Large intestine (tissue), 3 donors: ENCODE measurements around the gene PCBP3. TPM values are rescaled to one million over a fixed set of nuclear protein-coding genes. Genes with fewer than 3 reads are reported as not detected.
"Not testable (repeated sequence)": the region's sequence is repeated elsewhere in the genome, so short reads cannot be mapped to it uniquely, and the experiment has no call there.

Experiments used
- DNase-seq, 2 donors: peaks; one replicate each; pipeline versions ENCODE4 v3.0.0 to v3.0.0-alpha.2; 2013
- H3K27ac ChIP-seq: one replicate; pipeline ENCODE4 v1.5.1; 2013; ENCODE audit warnings: low read length
- H3K27me3 ChIP-seq: 2 replicates; pipeline ENCODE4 v1.6.1; 2013; ENCODE audit warnings: low read length; ENCODE audit not compliant: control insufficient read depth, insufficient read depth
- H3K36me3 ChIP-seq: 2 replicates; pipeline ENCODE4 v1.6.1; 2013; ENCODE audit warnings: low read length; ENCODE audit not compliant: control insufficient read depth, insufficient read depth
- H3K4me1 ChIP-seq: one replicate; pipeline ENCODE4 v1.6.1; 2013; ENCODE audit warnings: low read length; ENCODE audit not compliant: control insufficient read depth, insufficient read depth
- H3K4me3 ChIP-seq: one replicate; pipeline ENCODE4 v1.5.1; 2013; ENCODE audit warnings: low read length
- H3K9me3 ChIP-seq: one replicate; pipeline ENCODE4 v1.6.1; 2013; ENCODE audit warnings: mild to moderate bottlenecking, low read depth, low read length, moderate library complexity; ENCODE audit not compliant: control insufficient read depth
- WGBS: methylation state at CpG from one replicate; pipeline ENCODE4 v1.1.5; 2013; ENCODE audit warnings: low lambda C conversion rate; ENCODE audit not compliant: insufficient coverage; 5-methylcytosine and 5-hydroxymethylcytosine counted together
- polyA plus RNA-seq: library from polyadenylated mRNA; unstranded; fragments of 120-200 nt; gene quantifications from one replicate; pipeline ENCODE4 v1.2.1, GENCODE V29; 2013

Gene PCBP3
- polyA plus RNA-seq, 1 donor = 7.4 TPM

DNA sequence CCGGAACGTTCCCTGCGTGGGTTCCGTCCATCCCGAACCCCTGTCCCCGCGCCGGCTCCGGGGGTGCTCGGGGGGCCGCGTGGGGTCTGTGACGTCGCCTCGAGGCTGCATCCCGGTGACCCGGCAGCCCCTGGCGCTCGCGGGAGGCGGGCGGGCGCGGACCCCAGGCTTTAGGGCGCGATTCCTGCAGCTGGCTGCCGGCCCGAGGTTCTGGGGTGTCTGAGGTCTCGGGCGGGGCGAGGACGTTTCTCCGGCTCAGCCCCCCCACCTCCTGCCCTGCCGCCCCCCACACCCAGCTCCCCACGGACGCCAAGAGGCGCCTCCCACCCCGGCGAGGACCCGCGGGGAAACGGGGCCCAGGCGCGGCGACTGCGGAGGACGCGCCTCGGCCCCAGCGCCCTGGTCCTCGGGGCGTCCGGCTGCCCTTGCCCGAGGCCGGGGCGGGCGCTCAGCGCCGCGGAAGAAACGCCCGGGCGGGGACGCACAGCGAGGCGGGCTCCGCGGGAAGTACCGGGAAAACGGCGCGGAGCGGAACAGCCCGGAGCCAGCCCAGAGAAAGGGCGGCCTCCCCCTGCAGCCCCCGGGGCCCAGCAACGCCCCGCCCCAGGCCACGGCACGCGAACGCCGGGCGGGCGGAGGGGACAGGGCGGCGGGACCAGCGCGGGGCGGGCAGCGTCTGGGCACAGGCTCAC is 1.3 kb upstream of the PCBP3 start:
- Histone ChIP-seq H3K36me3 (no peaks in the 10 kb centered on the region), H3K4me1 (peaks cover 5% of the 10 kb centered on the region), H3K27ac (no peak overlapping the region), H3K4me3 (no peak overlapping the region), H3K9me3 (peaks cover 13% of the 10 kb centered on the region), H3K27me3 (peaks cover 41% of the 10 kb centered on the region)
- DNase-seq = no peak
- no CpG with 5 or more reads among the region's 91 CpGs for WGBS

DNA sequence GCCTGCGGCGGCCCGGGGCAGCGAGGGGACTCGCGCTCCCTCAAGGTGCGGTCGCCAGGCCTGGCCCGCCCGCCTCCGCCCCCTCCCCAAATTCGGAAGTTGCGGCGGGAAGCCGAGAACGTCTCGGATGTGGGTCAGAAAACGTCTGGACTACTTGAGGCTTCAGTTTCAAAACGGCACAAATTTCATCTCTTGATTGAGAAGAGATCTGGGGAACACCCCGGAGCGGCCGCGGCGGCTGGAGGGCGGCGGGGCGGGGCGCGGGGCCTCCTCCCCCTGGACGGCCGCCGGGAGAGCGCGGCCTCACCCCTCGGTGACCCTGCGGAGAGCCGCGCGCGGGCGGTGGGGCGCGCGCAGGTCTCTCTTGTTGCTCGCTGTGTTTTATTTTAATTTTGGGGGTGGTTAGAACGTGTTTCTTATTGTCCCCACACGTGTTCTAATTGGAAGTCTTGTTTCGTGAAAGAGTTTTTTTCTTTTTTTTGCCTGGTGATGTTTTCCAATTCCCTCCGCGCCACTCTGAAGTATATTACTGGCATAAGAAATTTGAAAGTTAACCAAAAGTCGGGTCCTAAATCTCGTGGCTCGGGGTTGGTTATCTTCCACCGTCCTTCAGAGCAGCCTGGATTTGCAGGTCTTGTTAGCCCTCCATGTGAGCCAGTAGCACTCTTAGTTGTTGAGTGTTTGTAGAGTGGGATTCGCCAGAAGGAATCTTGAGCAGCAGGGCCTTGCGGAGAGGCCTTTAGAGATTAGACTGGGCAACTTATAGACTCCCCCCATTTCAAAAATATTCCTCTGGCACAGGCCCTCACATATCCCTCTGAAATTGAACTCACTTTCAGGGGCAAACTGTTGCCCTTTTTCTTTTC is 749 bp downstream of the PCBP3 start:
- Histone ChIP-seq H3K4me1 (peaks cover 5% of the 10 kb centered on the region), H3K27me3 (peaks cover 39% of the 10 kb centered on the region), H3K27ac (no peak overlapping the region), H3K36me3 (no peaks in the 10 kb centered on the region), H3K4me3 (no peak overlapping the region), H3K9me3 (peaks cover 13% of the 10 kb centered on the region)
- no peak for DNase-seq
- 12% methylated on average over 3 of the region's 56 CpGs for WGBS

DNA sequence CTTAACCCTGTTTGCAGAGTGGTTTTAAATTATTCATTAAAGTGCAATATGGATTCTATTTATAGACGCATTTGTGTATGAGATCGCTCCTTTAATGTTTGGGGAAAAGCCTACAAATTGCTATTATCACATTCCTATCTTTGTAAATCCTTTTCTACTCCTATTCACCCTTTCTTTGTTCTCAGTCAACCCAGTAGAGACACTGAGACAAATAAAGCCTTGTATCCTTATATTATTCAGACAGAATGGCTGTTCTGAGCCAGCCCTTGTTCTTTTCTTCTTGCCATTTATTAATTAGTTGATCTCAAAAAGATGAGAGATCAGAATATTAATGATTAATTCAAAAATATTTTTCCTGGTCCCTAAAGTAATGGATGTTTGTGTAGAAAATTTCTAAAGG is 8.4 kb downstream of the PCBP3 start:
- no peak overlapping the region for H3K4me3 ChIP-seq
- no peaks in the 10 kb centered on the region for H3K4me1 ChIP-seq
- H3K36me3 ChIP-seq = no peaks in the 10 kb centered on the region
- no peaks in the 10 kb centered on the region for H3K27me3 ChIP-seq
- no peaks in the 10 kb centered on the region for H3K9me3 ChIP-seq
- no peak for DNase-seq
- H3K27ac ChIP-seq = no peak overlapping the region
- WGBS = 70% methylated on average over 2 of the region's 2 CpGs

DNA sequence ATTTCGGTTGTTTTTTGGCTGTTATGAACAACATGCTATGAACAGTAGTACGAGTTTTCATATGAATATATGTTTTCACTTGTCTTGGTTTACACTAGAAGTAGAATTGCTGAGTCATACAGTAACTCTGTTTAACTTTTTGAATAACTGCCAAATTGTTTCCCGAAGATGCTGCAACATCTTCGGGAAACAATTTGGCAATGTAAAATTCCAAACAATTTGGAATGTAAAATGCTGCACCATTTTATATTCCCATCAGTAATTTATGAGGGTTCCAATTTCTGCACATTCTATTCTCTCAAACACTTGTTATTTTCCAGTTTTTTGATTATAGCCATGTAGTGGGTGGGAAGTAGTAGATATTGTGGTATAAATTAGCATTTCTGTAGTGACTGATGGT is 11.6 kb downstream of the PCBP3 start:
- 75% methylated on average over 2 of the region's 4 CpGs for WGBS
- no peak for DNase-seq

DNA sequence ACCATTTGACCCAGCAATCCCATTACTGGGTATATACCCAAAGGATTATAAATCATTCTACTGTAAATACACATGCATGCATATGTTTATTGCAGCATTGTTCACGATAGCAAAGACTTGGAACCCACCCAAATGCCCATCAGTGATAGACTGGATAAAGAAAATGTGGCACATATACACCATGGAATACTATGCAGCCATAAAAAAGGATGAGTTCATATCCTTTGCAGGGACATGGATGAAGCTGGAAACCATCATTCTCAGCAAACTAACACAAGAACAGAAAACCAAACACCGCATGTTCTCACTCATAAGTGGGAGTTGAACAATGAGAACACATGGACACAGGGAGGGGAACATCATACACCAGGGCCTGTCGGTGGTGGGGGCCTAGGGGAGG is 12.6 kb downstream of the PCBP3 start:
- H3K4me1 ChIP-seq, DNase-seq, H3K9me3 ChIP-seq, H3K36me3 ChIP-seq, H3K4me3 ChIP-seq, H3K27ac ChIP-seq, H3K27me3 ChIP-seq: not testable (repeated sequence)
- WGBS = no CpG with 5 or more reads among the region's 3 CpGs

More for the DNA sequence above, 11.6 kb downstream of the PCBP3 start:
- no peaks in the 10 kb centered on the region for H3K4me1 ChIP-seq
- H3K36me3 ChIP-seq = no peaks in the 10 kb centered on the region
- H3K4me3 ChIP-seq = no peak overlapping the region
- no peaks in the 10 kb centered on the region for H3K9me3 ChIP-seq
- H3K27ac ChIP-seq = no peak overlapping the region
- H3K27me3 ChIP-seq = no peaks in the 10 kb centered on the region

DNA sequence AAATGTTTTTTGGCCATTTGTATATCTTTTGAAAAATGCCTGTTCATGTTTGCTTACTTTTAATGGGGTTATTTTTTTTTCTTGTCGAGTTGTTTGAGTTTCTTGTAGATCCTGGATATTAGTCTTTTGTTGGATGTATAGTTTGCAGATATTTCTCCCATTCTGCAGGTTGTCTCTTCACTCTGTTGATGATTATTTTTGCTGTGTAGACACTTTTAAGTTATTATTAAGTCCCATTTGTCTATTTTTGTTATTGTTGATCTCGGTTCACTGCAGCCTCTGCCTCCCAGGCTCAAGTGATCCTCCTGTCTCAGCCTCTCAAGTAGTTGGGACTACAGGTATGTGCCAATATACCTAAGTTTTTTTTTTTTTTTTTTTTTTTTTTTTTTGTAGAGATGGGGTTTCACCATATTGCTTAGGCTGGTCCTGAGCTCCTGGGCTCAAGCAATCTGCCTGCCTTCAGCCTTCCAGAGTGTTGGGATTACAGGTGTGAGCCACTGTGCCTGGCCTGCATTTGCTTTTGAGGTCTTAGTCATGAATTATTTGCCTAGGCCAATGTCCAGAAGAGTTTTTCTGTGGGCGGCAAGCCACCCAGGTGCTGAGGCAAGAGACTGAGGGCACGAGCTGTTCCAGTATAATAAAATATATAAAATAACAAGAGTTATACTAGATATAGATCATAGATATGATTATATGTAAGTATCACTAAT is 18.5 kb downstream of the PCBP3 start:
- not testable (repeated sequence) for H3K4me1 ChIP-seq, H3K36me3 ChIP-seq, H3K4me3 ChIP-seq, H3K27ac ChIP-seq, DNase-seq, H3K27me3 ChIP-seq, H3K9me3 ChIP-seq
- no CpG with 5 or more reads among the region's 4 CpGs for WGBS

DNA sequence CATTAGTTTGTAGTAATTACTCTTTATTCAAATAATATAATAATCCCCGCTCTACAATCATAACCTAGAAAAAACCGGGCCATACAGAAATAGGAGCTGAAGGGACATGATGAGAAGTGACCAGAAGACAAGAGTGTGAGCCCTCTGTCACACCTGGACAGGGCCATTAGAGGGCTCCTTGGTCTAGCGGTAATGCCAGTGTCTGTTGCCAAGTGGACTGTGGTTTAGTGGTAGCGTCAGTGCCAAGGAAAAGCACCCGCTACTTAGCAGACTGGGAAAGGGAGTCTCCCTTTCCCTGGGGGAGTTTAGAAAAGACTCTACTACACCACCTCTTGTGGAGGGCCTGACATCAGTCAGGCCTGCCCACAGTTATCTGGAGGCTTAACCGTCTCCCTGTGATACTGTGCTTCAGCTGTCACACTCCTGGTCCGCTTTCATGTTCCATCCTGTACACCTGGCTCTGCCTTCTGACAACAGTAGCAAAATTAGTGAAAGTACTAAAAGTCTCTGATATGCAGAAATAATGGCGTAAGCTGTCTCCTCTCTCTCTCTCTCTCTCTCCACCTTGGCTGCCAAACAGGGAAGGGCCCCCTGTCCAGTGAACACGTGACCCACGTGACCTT is 19.2 kb downstream of the PCBP3 start:
- H3K4me1 ChIP-seq, H3K4me3 ChIP-seq, DNase-seq, H3K27ac ChIP-seq, H3K27me3 ChIP-seq, H3K36me3 ChIP-seq, H3K9me3 ChIP-seq: not testable (repeated sequence)
- no CpG with 5 or more reads among the region's 10 CpGs for WGBS

DNA sequence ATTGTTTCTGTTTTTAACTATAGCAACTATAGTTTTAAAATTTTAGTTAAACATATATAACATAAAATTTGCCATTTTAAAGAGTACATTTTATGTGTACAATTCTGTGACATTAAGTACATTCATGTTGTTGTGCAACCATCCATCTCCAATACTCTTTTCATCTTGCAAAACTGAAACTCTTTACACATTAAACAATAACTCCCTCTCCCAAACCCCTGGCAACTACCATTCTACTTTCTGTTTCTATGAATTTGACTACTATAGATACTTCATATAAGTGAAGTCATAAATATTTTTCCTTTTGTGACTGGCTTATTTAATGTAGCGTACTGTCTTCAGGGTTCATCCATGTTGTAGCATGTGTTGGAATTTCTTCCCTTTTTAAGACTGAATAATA is 25.9 kb downstream of the PCBP3 start:
- no peaks in the 10 kb centered on the region for H3K27me3 ChIP-seq
- H3K9me3 ChIP-seq = no peaks in the 10 kb centered on the region
- H3K36me3 ChIP-seq = no peaks in the 10 kb centered on the region
- WGBS = no CpG with 5 or more reads among the region's 1 CpG
- no peaks in the 10 kb centered on the region for H3K4me1 ChIP-seq
- H3K4me3 ChIP-seq = no peak overlapping the region
- no peak for DNase-seq
- no peak overlapping the region for H3K27ac ChIP-seq

DNA sequence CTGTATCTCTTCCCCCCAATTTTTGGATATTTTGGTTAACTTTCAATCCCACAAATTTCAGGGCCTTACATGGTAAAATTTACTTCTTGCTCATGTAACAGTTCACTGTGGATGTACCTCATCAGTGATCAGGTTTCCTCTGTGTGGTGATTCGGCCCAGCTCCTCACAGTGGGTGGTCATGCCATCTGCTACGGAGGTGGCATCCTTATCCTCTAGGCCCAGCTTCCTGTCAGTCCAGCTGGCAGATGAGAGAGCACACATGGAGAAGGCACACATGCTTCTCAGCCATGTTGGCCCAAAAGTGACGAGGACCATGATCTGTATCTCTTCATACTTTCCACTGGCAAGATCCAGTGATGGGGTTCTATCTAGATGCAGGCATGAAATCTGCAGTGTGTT is 27.2 kb downstream of the PCBP3 start:
- DNase-seq = no peak
- H3K9me3 ChIP-seq = no peaks in the 10 kb centered on the region
- no peaks in the 10 kb centered on the region for H3K36me3 ChIP-seq
- H3K4me3 ChIP-seq = no peak overlapping the region
- no peak overlapping the region for H3K27ac ChIP-seq
- no peaks in the 10 kb centered on the region for H3K4me1 ChIP-seq
- WGBS = no CpG with 5 or more reads among the region's 3 CpGs
- no peaks in the 10 kb centered on the region for H3K27me3 ChIP-seq

DNA sequence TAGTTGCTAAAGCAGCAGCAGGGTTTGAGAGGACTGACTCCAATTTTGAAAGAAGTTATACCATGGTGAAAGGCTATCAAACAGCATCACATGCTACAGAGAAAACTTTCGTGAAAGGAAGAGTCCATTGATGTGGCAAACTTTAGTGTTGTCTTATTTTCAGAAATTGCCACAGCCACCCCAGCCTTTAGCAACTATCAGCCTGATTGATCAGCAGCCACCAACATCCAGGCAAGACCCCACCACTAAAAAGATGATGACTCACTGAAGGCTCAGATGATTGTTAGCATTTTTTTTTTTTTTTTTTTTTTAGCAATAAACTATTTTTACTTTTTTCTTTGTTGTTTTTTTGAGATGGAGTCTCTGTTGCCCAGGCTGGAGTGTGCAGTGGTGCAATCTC is 35.3 kb downstream of the PCBP3 start:
- H3K27me3 ChIP-seq, H3K4me1 ChIP-seq, H3K9me3 ChIP-seq, H3K27ac ChIP-seq, DNase-seq, H3K36me3 ChIP-seq, H3K4me3 ChIP-seq: not testable (repeated sequence)
- WGBS = no CpG with 5 or more reads among the region's 1 CpG
